ENCODE measurements around the gene CYB5A. TPM values are rescaled to one million over a fixed set of nuclear protein-coding genes. Genes with fewer than 3 reads are reported as not detected.

CYB5A gene
- total RNA-seq, 6 experiments from 2014 or later = 817 to 1,434 (median 907) TPM

DNA sequence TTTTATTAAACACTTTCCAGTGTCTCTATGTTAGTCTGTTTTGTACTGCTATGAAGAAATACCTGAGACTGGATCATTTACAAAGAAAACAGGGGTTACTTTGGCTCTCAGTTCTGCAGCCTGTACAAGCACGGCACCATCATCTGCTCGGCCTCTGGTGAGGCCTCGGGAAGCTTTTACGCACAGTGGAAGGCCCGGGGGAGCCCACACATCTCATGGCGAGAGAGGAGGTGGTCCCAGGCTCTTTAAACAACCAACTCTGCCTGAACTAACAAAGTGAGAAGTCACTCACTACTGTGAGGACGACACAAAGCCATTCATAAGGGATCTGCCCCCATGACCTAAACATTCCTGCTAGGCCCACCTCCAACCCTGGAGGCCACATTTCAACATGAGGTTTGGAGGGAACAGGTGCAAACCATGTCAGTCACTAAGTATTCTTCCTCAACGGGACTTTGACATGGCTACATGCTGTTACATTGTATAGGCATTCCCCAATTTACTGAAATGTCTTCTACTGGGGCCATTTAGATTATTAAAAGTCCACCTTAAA, 26.1 kb downstream of the CYB5A start:
- 43% methylated on average over 7 of the region's 8 CpGs for WGBS (ENCODE audit: insufficient coverage, low coverage, low lambda C conversion rate, missing lambda C conversion rate)
- Histone ChIP-seq H3K36me3 (peaks cover 0 to 49% (median 20%) of the 10 kb centered on the region in 4 donors), H3K4me3 (peak overlapping the region in 1 of 3 donors; percentile 12), H3K4me1 (peaks cover 0 to 91% (median 34%) of the 10 kb centered on the region in 4 donors), H3K27ac (peak overlapping the region; percentile 17 to 80 (median 61)), H3K27me3 (no peaks in the 10 kb centered on the region), H3K9me3 (no peaks in the 10 kb centered on the region)
- intact Hi-C loops (cut with DNase I) = no loop called here
- TF ChIP-seq, protein P1, sequence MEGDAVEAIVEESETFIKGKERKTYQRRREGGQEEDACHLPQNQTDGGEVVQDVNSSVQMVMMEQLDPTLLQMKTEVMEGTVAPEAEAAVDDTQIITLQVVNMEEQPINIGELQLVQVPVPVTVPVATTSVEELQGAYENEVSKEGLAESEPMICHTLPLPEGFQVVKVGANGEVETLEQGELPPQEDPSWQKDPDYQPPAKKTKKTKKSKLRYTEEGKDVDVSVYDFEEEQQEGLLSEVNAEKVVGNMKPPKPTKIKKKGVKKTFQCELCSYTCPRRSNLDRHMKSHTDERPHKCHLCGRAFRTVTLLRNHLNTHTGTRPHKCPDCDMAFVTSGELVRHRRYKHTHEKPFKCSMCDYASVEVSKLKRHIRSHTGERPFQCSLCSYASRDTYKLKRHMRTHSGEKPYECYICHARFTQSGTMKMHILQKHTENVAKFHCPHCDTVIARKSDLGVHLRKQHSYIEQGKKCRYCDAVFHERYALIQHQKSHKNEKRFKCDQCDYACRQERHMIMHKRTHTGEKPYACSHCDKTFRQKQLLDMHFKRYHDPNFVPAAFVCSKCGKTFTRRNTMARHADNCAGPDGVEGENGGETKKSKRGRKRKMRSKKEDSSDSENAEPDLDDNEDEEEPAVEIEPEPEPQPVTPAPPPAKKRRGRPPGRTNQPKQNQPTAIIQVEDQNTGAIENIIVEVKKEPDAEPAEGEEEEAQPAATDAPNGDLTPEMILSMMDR (IDR thresholded peaks at IDR 0.05) = no peak
- no peak for TF ChIP-seq POLR2A (IDR thresholded peaks at IDR 0.05)
- no peak for DNase-seq
- ATAC-seq = peak in 2 of 4 donors; percentile 3 to 4

DNA sequence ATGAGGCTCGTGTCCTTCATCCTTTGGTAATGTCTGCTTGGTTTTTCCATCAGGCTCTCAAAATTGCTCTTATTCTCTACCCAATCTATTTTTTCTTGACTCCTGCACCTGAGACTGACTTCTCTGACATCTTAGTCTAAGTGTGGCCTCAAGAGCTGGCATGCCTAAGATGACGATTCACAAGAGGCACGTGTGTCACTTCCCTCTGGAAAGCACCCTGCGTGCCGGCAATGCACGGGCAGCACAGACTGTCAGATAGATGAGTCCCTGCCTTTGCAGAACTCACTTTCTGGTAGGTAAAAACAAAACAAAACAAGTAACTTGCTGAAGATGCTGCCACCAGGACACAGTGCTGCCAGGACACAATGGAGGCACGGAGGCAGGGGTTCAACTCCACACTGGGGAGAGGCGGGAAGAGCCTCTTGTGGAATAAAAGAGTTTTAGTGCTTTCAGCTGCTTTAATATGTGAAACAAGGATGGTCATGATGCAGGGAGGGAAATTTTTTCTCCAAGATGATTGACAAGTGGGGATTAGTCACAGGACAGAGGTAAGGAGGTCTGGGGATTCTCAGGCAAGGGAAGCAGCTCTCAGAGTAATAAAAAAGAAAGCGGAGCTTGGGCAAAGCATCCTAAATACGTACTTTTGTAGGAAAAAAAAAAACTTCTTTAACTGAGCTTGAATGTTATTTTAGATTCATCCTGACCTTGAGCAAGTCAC, 27.3 kb downstream of the CYB5A start:
- Histone ChIP-seq H3K4me3 (no peak overlapping the region), H3K9me3 (no peaks in the 10 kb centered on the region), H3K27me3 (no peaks in the 10 kb centered on the region), H3K36me3 (peaks cover 0 to 60% (median 26%) of the 10 kb centered on the region in 4 donors), H3K27ac (peak overlapping the region in 1 of 3 donors; percentile 80), H3K4me1 (peaks cover 0 to 90% (median 32%) of the 10 kb centered on the region in 4 donors)
- ATAC-seq (no peak), DNase-seq (no peak)
- WGBS (ENCODE audit: insufficient coverage, low coverage, low lambda C conversion rate, missing lambda C conversion rate) = 43% methylated on average over 6 of the region's 10 CpGs
- no peak for TF ChIP-seq POLR2A (IDR thresholded peaks at IDR 0.05)
- TF ChIP-seq, protein P1 (IDR thresholded peaks at IDR 0.05) = no peak
- intact Hi-C loops (cut with DNase I) = no loop called here

DNA sequence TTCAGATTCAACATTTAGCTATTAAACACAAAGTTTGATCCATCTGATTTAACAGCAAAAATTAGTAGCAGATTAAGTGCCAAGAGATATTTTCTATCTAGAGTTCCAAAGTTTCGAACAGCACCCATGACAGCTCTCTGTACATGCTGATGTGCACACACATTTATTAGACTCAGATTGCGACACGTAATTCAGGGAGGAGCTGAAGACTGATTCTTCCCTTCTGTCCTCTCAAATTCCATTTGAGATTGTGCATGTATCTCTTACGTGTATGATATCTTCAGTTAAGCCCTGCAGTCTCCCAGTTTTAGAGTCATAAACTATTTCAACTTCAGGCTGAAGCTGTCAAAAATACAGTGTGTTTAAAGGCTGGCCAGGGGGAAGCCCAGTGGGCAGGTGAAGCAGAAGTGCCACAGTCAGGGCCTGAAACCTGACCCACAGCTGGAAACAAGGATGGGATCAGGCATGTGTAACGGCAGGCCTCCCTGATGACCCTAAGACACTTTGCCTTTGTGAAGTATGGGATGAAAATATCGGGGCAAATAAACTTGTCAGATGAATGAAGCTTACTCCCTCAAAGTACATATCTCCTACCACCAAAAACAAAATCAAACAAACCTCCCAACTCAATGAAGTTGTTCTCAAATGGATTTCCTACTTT, 30.6 kb downstream of the CYB5A start:
- Histone ChIP-seq H3K27me3 (no peaks in the 10 kb centered on the region), H3K4me3 (no peak overlapping the region), H3K9me3 (no peaks in the 10 kb centered on the region), H3K4me1 (peaks cover 2 to 89% (median 36%) of the 10 kb centered on the region in 4 donors), H3K27ac (peak overlapping the region in 2 of 3 donors; percentile 36 to 44), H3K36me3 (peaks cover 0 to 85% (median 34%) of the 10 kb centered on the region in 4 donors)
- ATAC-seq (peak; percentile 21 to 54 (median 36)), DNase-seq (no peak)
- intact Hi-C loops (cut with DNase I) = no loop called here
- WGBS (ENCODE audit: insufficient coverage, low coverage, low lambda C conversion rate, missing lambda C conversion rate) = 31% methylated on average over 6 of the region's 6 CpGs
- no peak for TF ChIP-seq POLR2A (IDR thresholded peaks at IDR 0.05)
- TF ChIP-seq, protein P1 (IDR thresholded peaks at IDR 0.05) = no peak

DNA sequence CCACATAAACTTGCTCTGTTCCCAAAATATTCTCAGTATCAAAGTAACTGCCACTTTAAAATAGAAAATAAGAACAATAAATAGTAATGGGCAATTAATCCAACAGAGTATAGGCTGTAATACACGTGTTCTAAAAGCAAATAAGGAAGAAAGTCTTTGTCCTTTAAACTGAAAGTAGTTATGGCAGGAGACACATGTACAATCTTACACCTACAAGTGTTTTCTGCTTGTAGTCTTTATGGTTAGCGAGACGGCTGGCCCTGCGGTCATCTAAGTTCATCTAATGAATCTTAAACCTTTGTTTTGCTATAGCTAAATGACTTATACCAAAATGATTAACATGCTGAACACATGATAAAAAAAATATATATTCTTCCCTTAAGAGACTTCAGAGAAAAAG, 32.4 kb downstream of the CYB5A start:
- 76% methylated on average over 4 of the region's 4 CpGs for WGBS (ENCODE audit: insufficient coverage, low coverage, low lambda C conversion rate, missing lambda C conversion rate)
- TF ChIP-seq, protein P1 (IDR thresholded peaks at IDR 0.05) = no peak
- TF ChIP-seq POLR2A (IDR thresholded peaks at IDR 0.05) = no peak
- no peak for ATAC-seq
- DNase-seq = no peak
- Histone ChIP-seq H3K27me3 (no peaks in the 10 kb centered on the region), H3K4me1 (peaks cover 0 to 89% (median 38%) of the 10 kb centered on the region in 4 donors), H3K27ac (peak overlapping the region in 1 of 3 donors; percentile 15), H3K9me3 (no peaks in the 10 kb centered on the region), H3K4me3 (no peak overlapping the region), H3K36me3 (peaks cover 0 to 80% (median 27%) of the 10 kb centered on the region in 4 donors)
- intact Hi-C loops (cut with DNase I) = no loop called here
